CD14-positive monocyte (primary cell): Measurements from ENCODE around the gene YBX2. TPM values are rescaled to one million over a fixed set of nuclear protein-coding genes. Genes with fewer than 3 reads are reported as not detected.

Experiments
- DNase-seq, 3 donors: peaks; one replicate each; pipeline ENCODE4 v3.0.0-alpha.2; 2011 to 2022
- H2AFZ ChIP-seq: 2 replicates; pipeline ENCODE4 v1.6.0; 2012; ENCODE audit warnings: mild to moderate bottlenecking, low read depth, low read length, inconsistent platforms; ENCODE audit not compliant: insufficient read depth, poor library complexity, severe bottlenecking
- H3K27ac ChIP-seq, 2 donors: 1 replicate in 1 of 2; 2 replicates in 1 of 2; pipeline ENCODE4 v1.5.1; 2012 to 2013; ENCODE audit warnings: low read length in 2 of 2, control low read depth in 1 of 2, inconsistent platforms in 1 of 2, low read depth in 1 of 2, mild to moderate bottlenecking in 1 of 2
- H3K27me3 ChIP-seq, 2 donors: one replicate each; pipeline versions ENCODE4 v1.6.0 to v1.6.1; 2011 to 2013; ENCODE audit warnings: low read length in 2 of 2; ENCODE audit not compliant: control insufficient read depth in 2 of 2, insufficient read depth in 2 of 2
- H3K36me3 ChIP-seq, 2 donors: replicated peaks in 1 of 2; 1 replicate in 1 of 2; 2 replicates in 1 of 2; pipeline versions ENCODE4 v1.5.1 to v1.6.1; 2012 to 2013; ENCODE audit warnings: low read length in 2 of 2, control low read depth in 1 of 2, inconsistent platforms in 1 of 2, mild to moderate bottlenecking in 1 of 2; ENCODE audit not compliant: insufficient read depth in 2 of 2, control insufficient read depth in 1 of 2
- H3K4me1 ChIP-seq, 2 donors: 1 replicate in 1 of 2; 2 replicates in 1 of 2; pipeline versions ENCODE4 v1.5.1 to v1.6.1; 2012 to 2013; ENCODE audit warnings: low read length in 2 of 2, control low read depth in 1 of 2, inconsistent platforms in 1 of 2, mild to moderate bottlenecking in 1 of 2, moderate library complexity in 1 of 2; ENCODE audit not compliant: insufficient read depth in 2 of 2, control insufficient read depth in 1 of 2
- H3K4me2 ChIP-seq: replicated peaks from 2 replicates; pipeline ENCODE3; 2012; ENCODE audit warnings: low read length, moderate library complexity, mild to moderate bottlenecking; ENCODE audit not compliant: poor library complexity, severe bottlenecking; ENCODE audit errors: extremely low read depth
- H3K4me3 ChIP-seq, 3 experiments: fragments of 200-600 bp in 1 of 3; sonication (generic) in 1 of 3; replicated peaks in 1 of 3; 1 replicate in 2 of 3; 2 replicates in 1 of 3; pipeline ENCODE4 v1.5.1; 2011 to 2013; ENCODE audit warnings: low read length in 3 of 3, mild to moderate bottlenecking in 3 of 3, control low read depth in 2 of 3, low read depth in 2 of 3, inconsistent platforms in 1 of 3, moderate library complexity in 1 of 3
- H3K79me2 ChIP-seq: 2 replicates; pipeline ENCODE4 v1.6.0; 2012; ENCODE audit warnings: mild to moderate bottlenecking, control low read depth, inconsistent platforms, low read length, moderate library complexity; ENCODE audit not compliant: insufficient read depth
- H3K9ac ChIP-seq: 2 replicates; pipeline ENCODE4 v1.6.0; 2017; ENCODE audit warnings: low read length, mild to moderate bottlenecking; ENCODE audit not compliant: insufficient read depth, poor library complexity, severe bottlenecking
- H3K9me3 ChIP-seq, 2 donors: replicated peaks in 1 of 2; 1 replicate in 1 of 2; 2 replicates in 1 of 2; pipeline versions ENCODE4 v1.5.1 to v1.6.1; 2012 to 2013; ENCODE audit warnings: low read length in 2 of 2, control low read depth in 1 of 2; ENCODE audit not compliant: control insufficient read depth in 1 of 2, insufficient read depth in 1 of 2
- H4K20me1 ChIP-seq: 2 replicates; pipeline ENCODE4 v1.6.0; 2012; ENCODE audit warnings: mild to moderate bottlenecking, low read length, control low read depth, moderate library complexity; ENCODE audit not compliant: insufficient read depth
- H3K27ac Mint-ChIP-seq, 7 donors: one replicate each; pipeline ENCODE4 v1.8.0; 2020; ENCODE audit warnings: mild to moderate bottlenecking in 7 of 7, mixed read lengths in 7 of 7, moderate library complexity in 6 of 7, inconsistent platforms in 2 of 7
- H3K27me3 Mint-ChIP-seq, 3 donors: one replicate each; pipeline ENCODE4 v1.8.0; 2021 to 2022; ENCODE audit warnings: low read depth in 3 of 3, mild to moderate bottlenecking in 3 of 3, mixed read lengths in 3 of 3, moderate library complexity in 3 of 3, inconsistent platforms in 1 of 3
- H3K36me3 Mint-ChIP-seq, 2 donors: one replicate each; pipeline ENCODE4 v1.8.0; 2020; ENCODE audit warnings: mixed read lengths in 2 of 2, inconsistent platforms in 1 of 2, mild to moderate bottlenecking in 1 of 2
- H3K4me1 Mint-ChIP-seq: one replicate; pipeline ENCODE4 v1.8.0; 2020; ENCODE audit warnings: mild to moderate bottlenecking, mixed read lengths
- H3K4me3 Mint-ChIP-seq, 2 donors: one replicate each; pipeline ENCODE4 v1.8.0; 2020; ENCODE audit warnings: mild to moderate bottlenecking in 2 of 2, mixed read lengths in 2 of 2, moderate library complexity in 1 of 2
- H3K9me3 Mint-ChIP-seq, 7 donors: one replicate each; pipeline ENCODE4 v1.8.0; 2020 to 2022; ENCODE audit warnings: mixed read lengths in 7 of 7, mild to moderate bottlenecking in 6 of 7, moderate library complexity in 6 of 7, inconsistent platforms in 2 of 7
- CTCF ChIP-seq: fragments of 200-600 bp; IDR thresholded peaks from one replicate; pipeline ENCODE4 v1.8.0; 2022; ENCODE audit warnings: antibody characterized with exemption, mild to moderate bottlenecking
- WGBS: methylation state at CpG from one replicate; pipeline ENCODE4 v1.1.5; 2013; ENCODE audit warnings: missing lambda C conversion rate; ENCODE audit not compliant: insufficient coverage; 5-methylcytosine and 5-hydroxymethylcytosine counted together
- intact Hi-C, 2 donors: fragments of 100-400 bp; cut with micrococcal nuclease; formaldehyde crosslinking; loops; one replicate each; pipeline versions ENCODE4 v1.15.0 to v1.15.1; 2023
- polyA plus RNA-seq, 3 donors: library from polyadenylated mRNA; depleted of rRNA in 1 of 3; unstranded in 2 of 3; stranded (reverse) in 1 of 3; fragments of 300-500 nt in 2 of 3; fragments of >200 nt in 1 of 3; fragmentation: Illumina TruSeq in 2 of 3; gene quantifications; 1 replicate in 2 of 3; 2 replicates in 1 of 3; pipeline ENCODE4 v1.2.3, GENCODE V29; 2012 to 2021

Gene YBX2
- polyA plus RNA-seq, 3 donors = not detected

- Mint-ChIP-seq H3K4me3 (peak overlapping the region; percentile 85 to 93), H3K4me1 (peaks cover 28% of the 10 kb centered on the region)
Measured at GRCh38 chr17:7307686-7308624, 13.5 kb upstream of the YBX2 start.

More at GRCh38 chr17:7307686-7308624, 13.5 kb upstream of the YBX2 start:
- H3K27me3 ChIP-seq = no peaks in the 10 kb centered on the region
- Mint-ChIP-seq H3K36me3 (peaks cover 35 to 39% of the 10 kb centered on the region in 2 donors), H3K27me3 (peaks cover 0 to 4% (median 2%) of the 10 kb centered on the region in 3 donors), H3K9me3 (no peaks in the 10 kb centered on the region), H3K27ac (peak overlapping the region; percentile 96 to 100 (median 99))
- H3K79me2 ChIP-seq = peaks cover 51% of the 10 kb centered on the region
- peak; percentile 17 for TF ChIP-seq CTCF
- peak overlapping the region; percentile 87 for H3K4me2 ChIP-seq
- no peaks in the 10 kb centered on the region for H3K9me3 ChIP-seq
- DNase-seq = peak; percentile 17 to 57 (median 47)
- H3K4me1 ChIP-seq = peaks cover 24 to 26% of the 10 kb centered on the region in 2 donors
- H3K4me3 ChIP-seq = peak overlapping the region; percentile 66 to 97 (median 72)
- peak overlapping the region; percentile 93 for H3K9ac ChIP-seq
- under 1% methylated on average over 90 of the region's 104 CpGs for WGBS
- peak overlapping the region; percentile 95 to 96 for H3K27ac ChIP-seq
- H3K36me3 ChIP-seq = peaks cover 36% of the 10 kb centered on the region in 2 donors
- H2AFZ ChIP-seq = no peak overlapping the region
- H4K20me1 ChIP-seq = peaks cover 49% of the 10 kb centered on the region
- intact Hi-C loops = loop anchor here (2.0 to 10.0 kb wide), 6 partner anchors 21 to 377 kb away; partner anchors contain the start of genes ELP5 (in 2 of the 2), PHF23 (in 2 of the 2), CTDNEP1 (in 1 of the 2) and MPDU1 (in 1 of the 2)
